Transverse colon (tissue), 3 donors: ENCODE measurements around the gene SYNE1.

Experiments
- EP300 ChIP-seq: sonication (generic); formaldehyde crosslinking; IDR thresholded peaks from one replicate; pipeline ENCODE4 v1.6.1; 2017; ENCODE audit warnings: antibody characterized with exemption, low read depth
- TF ChIP-seq, protein P1 (sequence below), 5 experiments: fragments of 200-600 bp in 3 of 5; fragments of 450-650 bp in 2 of 5; sonication (generic) in 3 of 5; IDR thresholded peaks; 1 replicate in 2 of 5; 2 replicates in 3 of 5; pipeline ENCODE4 v1.5.1; 2016 to 2017; ENCODE audit warnings: antibody characterized with exemption in 5 of 5, inconsistent platforms in 3 of 5, mild to moderate bottlenecking in 2 of 5, moderate library complexity in 1 of 5

DNA sequence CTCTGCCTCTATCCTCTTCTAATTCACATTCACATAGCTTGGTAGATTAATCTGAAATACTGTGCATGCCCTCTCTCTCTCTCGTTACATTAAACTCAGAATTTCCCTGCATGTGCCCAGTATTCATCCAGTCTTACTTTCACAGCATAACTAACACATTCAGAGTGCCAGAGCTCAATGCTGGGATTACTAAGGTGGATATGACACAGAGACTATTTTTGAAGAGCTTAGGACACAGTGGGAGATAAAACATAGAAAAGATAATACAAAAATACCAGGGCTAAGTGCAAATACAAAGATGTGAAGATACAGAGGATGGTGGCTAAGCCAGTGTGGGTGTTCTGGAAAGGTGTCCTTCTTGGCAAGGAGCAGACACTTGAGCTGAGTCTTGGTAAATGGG is 6.3 kb downstream of the SYNE1 start:
- TF ChIP-seq, protein P1, sequence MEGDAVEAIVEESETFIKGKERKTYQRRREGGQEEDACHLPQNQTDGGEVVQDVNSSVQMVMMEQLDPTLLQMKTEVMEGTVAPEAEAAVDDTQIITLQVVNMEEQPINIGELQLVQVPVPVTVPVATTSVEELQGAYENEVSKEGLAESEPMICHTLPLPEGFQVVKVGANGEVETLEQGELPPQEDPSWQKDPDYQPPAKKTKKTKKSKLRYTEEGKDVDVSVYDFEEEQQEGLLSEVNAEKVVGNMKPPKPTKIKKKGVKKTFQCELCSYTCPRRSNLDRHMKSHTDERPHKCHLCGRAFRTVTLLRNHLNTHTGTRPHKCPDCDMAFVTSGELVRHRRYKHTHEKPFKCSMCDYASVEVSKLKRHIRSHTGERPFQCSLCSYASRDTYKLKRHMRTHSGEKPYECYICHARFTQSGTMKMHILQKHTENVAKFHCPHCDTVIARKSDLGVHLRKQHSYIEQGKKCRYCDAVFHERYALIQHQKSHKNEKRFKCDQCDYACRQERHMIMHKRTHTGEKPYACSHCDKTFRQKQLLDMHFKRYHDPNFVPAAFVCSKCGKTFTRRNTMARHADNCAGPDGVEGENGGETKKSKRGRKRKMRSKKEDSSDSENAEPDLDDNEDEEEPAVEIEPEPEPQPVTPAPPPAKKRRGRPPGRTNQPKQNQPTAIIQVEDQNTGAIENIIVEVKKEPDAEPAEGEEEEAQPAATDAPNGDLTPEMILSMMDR (IDR thresholded peaks at IDR 0.05) = no peak
- TF ChIP-seq EP300 = no peak
